Anterior cingulate cortex (tissue), 58 donors: ENCODE data around the gene TMC7.

Experiments used
- DNase-seq, 58 donors: peaks; one replicate each; lab custom pipeline; 2025; lab: John Stamatoyannopoulos, UW

Gene TMC7

GRCh38 chr16:19085679-19086200, 102.0 kb downstream of the TMC7 start:
- DNase-seq, result no peak

GRCh38 chr16:19086322-19087199, 102.8 kb downstream of the TMC7 start:
- peak in 57 of 58 donors; percentile 15 to 89 (median 68) for DNase-seq

DNA sequence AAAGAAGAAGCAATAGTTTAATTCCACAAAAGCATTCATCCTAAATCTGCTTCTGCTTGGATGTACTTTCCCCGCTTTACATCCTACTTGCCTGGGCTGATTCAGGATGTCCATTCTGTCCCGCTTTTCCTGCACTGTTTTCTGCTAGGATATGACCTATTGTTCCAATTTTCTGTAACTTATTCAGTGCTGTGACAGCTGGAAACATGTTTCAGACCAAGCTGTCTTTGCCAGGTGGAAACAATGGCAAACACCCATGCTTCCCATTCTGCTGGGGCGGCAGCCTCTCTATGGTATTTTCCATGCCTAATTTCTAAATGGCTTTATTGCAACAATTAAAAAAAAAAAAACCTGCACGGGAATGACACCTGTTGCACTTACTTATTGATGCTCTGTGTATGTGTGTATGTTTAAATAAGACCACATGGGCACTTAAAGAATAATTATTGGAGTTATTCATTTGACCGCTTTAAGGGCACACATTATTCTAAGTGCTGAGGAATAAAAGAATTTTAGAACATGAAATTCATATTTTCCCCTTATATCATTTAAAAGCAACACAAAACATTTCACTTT, 104.7 kb downstream of the TMC7 start:
- DNase-seq, result no peak

DNA sequence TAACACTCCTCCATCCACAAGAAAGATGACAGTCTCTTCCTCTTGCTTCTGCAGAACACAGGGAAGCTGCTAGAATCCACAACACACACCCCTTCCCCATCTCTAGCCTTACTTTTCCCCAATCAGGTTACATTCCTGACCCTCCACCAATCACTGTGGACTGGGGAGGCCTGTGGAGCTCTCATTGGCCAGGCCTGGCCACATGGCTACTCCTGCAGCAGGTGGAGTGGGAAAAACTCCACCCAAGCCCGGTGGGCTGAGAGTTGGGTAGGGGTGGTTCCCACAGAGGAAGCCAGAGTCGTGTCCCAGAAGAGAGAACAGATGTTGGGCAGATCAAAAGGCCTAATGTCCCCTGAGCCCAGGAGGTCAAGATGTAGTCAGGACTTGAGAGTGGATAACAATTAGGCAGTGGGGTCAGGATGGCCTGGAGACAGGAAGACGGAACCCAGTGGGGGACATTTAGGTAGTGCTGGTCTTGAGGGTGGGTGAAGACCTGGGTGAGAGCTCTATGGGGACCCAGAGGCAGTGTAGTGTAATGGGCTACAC, 105.7 kb downstream of the TMC7 start:
- no peak for DNase-seq

DNA sequence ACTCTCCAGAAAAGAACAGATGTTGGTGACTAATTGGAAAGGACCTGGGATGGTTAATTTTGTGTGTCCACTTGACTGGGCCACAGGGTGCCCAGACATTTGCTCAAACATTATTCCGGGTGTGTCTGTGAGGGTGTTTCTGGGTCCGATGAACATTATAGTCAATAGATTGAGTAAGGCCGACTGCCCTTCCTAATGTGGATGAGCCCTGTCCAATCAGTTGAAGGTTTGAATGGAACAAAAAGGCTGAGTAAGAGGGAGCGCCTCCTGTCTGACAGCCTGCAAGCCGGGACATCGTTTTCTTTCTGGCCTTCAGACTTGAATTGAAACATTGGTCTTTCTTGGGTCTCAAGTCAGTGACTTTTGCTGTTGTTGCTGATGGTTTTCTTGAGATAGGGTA, 107.2 kb downstream of the TMC7 start:
- no peak for DNase-seq

GRCh38 chr16:19092653-19093410, 109.1 kb downstream of the TMC7 start:
- DNase-seq, result no peak

- DNase-seq, result no peak
Measured at GRCh38 chr16:19093631-19094541, 110.2 kb downstream of the TMC7 start.

DNA sequence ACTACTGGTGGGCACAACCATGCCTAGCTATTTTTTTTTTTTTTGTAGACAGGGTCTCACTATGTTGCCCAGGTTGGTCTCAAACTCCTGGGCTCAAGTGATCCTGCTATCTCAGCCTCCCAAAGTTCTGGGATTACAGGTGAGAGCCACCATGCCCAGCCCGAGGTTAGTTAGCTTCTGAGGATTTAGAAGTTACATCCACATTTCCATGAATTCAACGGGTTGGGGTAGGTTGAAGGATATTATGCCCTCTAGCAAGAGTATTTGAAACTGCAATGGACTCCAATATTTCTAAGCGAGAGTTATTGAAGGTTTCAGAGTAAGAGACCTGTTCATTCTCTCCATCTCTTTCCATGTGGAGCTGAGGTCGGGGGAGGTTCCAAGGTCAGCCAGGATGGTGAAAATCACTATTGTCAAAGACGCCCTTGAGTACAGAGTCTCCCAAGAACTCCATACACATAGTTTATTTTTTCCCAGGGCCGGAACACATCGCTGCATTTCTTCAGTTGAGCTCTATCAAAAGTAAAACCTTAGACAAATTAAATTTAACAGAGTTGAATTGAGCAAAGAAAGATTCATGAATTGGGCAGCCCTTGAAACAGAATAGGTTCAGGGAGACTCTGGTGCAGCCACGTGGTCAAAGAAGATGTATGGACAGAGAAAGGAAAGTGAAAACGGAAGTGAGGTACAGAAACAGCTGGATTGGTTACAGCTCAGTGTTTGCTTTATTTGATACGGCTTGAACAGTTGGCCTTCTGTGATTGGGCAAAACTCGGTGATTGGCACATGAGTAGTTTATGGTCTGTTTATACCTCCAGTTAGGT, 111.0 kb downstream of the TMC7 start:
- no peak for DNase-seq

GRCh38 chr16:19095654-19096053, 111.9 kb downstream of the TMC7 start:
- DNase-seq, result no peak

DNA sequence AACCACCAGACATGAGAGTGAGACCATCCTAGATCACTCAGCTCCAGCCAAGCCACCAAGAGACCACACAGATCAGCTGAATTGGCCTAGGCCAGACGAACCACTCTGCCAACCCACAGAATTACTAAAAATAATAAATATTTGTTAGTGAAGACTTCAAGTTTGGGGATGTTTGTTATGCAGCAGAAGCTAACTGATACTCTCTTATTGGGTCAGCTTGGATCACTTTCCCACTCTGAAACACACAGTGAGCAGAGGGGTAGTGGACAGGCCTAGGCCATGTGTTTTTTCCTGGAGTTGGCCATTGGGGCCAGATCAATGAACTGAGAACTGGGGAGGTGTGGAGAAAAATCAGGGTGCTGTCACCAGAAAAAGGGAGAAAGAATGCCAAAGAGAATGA, 114.4 kb downstream of the TMC7 start:
- DNase-seq, result no peak

DNA sequence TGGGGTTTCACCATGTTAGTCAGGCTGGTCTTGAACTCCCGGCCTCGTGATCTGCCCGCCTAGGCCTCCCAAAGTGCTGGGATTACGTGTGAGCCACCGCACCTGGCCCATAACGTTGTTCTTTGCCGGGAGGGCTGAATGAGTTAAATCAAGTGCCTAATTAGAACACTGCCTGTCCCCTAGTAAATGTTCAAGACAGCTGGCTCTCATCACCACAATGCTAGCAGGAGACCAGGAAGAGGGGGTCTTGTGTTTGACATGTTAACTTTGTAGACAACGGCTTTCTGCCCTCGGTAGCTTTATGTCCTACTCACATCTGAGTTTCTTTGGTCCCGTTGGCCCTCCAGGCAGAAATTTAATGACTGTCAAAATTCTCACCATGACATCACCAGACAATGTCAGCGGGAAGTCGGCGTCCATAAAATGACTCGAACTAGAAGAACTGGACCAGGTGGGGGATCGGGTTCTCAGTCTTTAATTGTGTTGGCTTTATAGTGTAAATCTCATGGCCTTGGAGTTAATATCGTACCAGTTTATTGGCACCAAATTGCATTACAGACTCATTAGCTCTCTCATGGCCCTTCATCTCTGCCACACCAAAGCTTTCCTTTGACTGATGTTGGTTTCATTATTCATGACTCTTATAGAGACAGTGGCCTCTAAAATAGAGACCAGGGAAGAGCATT, 118.6 kb downstream of the TMC7 start:
- no peak for DNase-seq

DNA sequence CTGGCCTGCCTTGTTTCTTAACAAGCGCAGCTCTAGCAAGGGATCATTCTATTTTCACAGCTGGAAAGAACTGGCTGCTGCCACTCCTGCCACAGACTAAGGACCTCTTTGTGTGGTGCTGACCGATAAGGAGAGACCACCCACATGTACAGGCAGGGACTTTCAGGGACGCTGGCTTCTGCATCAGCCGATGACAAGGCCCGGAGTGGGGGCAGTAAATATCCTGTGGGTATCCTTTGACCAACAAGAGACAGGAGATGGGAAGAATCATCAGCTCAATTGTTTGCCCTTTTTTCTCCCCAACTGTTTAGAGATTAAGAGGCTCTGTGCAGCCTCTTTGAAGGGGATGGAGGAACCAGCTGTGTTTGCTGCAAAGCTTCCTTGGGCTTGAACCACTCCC, 120.9 kb downstream of the TMC7 start:
- DNase-seq, result no peak

DNA sequence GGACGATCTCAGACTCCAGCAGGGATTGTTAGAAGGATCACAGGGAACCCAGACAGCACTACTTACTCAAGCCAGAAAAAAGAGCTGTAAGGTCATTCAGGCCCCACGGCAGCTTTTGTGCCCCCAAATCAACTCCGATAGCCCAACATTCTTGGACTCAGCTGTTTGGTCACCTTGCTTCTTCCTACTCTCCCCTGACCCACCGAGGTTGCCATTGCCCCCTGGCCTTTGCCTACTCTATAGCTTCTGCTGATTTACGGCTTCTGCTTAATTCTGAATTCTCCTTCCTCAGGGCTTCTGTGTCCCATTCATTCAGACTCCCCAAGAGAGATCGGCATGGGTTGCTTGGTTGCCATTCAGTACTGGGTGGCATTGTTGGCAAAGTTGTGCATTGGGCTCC, 121.4 kb downstream of the TMC7 start:
- DNase-seq, result no peak

DNA sequence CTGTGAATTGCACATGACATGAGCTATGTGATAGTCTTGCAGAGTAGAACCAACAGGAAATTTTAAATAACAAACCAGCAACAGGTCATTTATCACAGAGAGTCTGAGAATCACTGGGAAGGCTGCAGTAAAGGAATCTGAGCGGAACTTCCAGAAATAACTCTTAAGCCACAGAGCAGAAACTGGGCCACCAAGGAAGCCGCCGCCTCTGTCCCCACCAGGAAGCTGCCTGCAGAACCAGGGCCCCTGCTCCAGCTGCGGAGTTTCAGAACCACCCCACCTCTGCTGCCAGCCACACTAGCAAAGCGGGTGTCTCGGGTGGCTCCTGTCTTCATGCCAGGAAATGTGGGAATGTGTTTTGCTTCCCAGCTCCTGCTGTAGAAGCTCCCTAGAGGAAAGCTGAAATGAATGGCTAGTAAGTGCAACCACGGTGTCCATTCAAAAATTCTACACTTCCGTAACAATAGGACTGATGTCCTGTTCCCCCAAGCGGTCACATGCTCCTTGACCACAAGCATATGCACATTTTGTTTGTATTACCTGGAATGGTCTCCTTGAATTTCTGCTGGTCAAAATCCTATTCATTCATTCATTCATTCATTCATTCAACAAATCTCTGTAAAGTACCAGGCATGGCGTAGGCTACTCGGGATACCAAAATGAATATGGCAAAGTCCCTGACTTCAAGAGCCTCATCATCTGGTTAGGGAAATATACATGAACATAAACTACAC, 122.3 kb downstream of the TMC7 start:
- peak in 8 of 58 donors; percentile 6 to 23 (median 16) for DNase-seq

DNA sequence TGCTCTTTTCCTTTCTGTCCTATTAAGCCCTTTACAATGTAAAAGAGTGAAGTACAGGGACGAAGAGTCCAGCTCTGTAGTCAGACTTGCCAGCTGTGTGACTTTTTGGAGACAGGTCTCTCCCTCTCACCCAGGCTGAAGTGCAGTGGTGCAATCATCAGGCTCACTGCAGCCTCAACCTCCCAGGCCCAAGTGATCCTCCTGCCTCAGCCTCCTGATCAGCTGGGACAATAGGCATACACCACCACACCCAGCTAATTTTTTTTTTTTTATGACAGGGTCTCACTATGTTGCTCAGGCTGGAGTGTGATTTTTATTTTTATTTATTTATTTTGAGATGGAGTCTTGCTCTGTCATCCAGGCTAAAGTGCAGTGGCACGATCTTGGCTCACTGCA, 122.9 kb downstream of the TMC7 start:
- no peak for DNase-seq

- DNase-seq, result no peak
Measured at GRCh38 chr16:19108409-19109287, 124.9 kb downstream of the TMC7 start.

DNA sequence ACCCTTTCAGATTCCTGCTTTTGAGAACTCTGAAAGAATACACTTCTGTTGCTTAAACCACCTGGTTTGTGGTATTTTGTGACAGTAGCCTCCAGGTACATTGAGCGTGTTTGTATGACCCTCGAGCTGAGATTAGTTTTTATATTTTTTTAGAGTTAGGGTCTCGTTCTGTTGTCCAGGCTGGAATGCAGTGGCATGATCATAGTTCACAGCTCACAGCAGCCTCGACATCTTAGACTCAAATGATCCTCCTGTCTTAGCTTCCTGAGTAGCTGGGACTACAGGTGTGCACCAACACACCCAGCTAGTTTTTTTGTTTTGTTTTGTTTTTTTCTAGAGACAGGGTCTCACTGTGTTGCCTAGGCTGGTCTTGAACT, 125.5 kb downstream of the TMC7 start:
- no peak for DNase-seq
